Activated naive CD4-positive, alpha-beta T cell treated with anti-CD3 and anti-CD28 coated beads, Interleukin-2, amount 50 U/mL, for 24 hours (primary cell): Measurements from ENCODE around the gene MRTFA.
A peak's percentile ranks its signal among the peaks of the same experiment; 100 is the strongest.
"Not testable (repeated sequence)": the region's sequence is repeated elsewhere in the genome, so short reads cannot be mapped to it uniquely, and the experiment has no call there.

ENCODE experiments used
- H3K27ac Mint-ChIP-seq: one replicate; pipeline ENCODE4 v1.8.0; 2021; ENCODE audit warnings: mild to moderate bottlenecking, mixed read lengths
- H3K27me3 Mint-ChIP-seq: one replicate; pipeline ENCODE4 v1.8.0; 2021; ENCODE audit warnings: mixed read lengths
- H3K36me3 Mint-ChIP-seq: one replicate; pipeline ENCODE4 v1.8.0; 2021; ENCODE audit warnings: mixed read lengths
- H3K4me1 Mint-ChIP-seq: one replicate; pipeline ENCODE4 v1.8.0; 2021; ENCODE audit warnings: mixed read lengths
- H3K4me3 Mint-ChIP-seq: one replicate; pipeline ENCODE4 v1.8.0; 2021; ENCODE audit warnings: mild to moderate bottlenecking, mixed read lengths
- H3K9me3 Mint-ChIP-seq: one replicate; pipeline ENCODE4 v1.8.0; 2021; ENCODE audit warnings: mixed read lengths

Gene MRTFA

GRCh38 chr22:40519948-40520331, 116.6 kb downstream of the MRTFA start:
- Mint-ChIP-seq H3K4me3 (peak overlapping the region; percentile 16), H3K4me1 (peaks cover 50% of the 10 kb centered on the region), H3K27me3 (no peaks in the 10 kb centered on the region), H3K36me3 (peaks cover 6% of the 10 kb centered on the region), H3K9me3 (no peaks in the 10 kb centered on the region), H3K27ac (peak overlapping the region; percentile 41)

GRCh38 chr22:40519284-40519947, 117.1 kb downstream of the MRTFA start:
- no peaks in the 10 kb centered on the region for H3K9me3 Mint-ChIP-seq
- H3K27ac Mint-ChIP-seq, result peak overlapping the region; percentile 94
- peak overlapping the region; percentile 83 for H3K4me3 Mint-ChIP-seq
- peaks cover 6% of the 10 kb centered on the region for H3K36me3 Mint-ChIP-seq
- H3K27me3 Mint-ChIP-seq, result no peaks in the 10 kb centered on the region
- peaks cover 48% of the 10 kb centered on the region for H3K4me1 Mint-ChIP-seq

- Mint-ChIP-seq H3K27me3 (no peaks in the 10 kb centered on the region), H3K4me3 (peak overlapping the region; percentile 83), H3K4me1 (peaks cover 43% of the 10 kb centered on the region), H3K9me3 (no peaks in the 10 kb centered on the region), H3K27ac (peak overlapping the region; percentile 94), H3K36me3 (peaks cover 6% of the 10 kb centered on the region)
Measured at GRCh38 chr22:40518840-40519239, 117.7 kb downstream of the MRTFA start.

- peaks cover 6% of the 10 kb centered on the region for H3K36me3 Mint-ChIP-seq
- peak overlapping the region; percentile 19 for H3K4me3 Mint-ChIP-seq
- H3K27ac Mint-ChIP-seq, result peak overlapping the region; percentile 68
- no peaks in the 10 kb centered on the region for H3K27me3 Mint-ChIP-seq
- H3K4me1 Mint-ChIP-seq, result peaks cover 40% of the 10 kb centered on the region
- H3K9me3 Mint-ChIP-seq, result no peaks in the 10 kb centered on the region
Measured at GRCh38 chr22:40517631-40518030, 118.9 kb downstream of the MRTFA start.

GRCh38 chr22:40516416-40516815, 120.1 kb downstream of the MRTFA start:
- H3K36me3 Mint-ChIP-seq, result peaks cover 6% of the 10 kb centered on the region
- no peaks in the 10 kb centered on the region for H3K27me3 Mint-ChIP-seq
- H3K4me3 Mint-ChIP-seq, result no peak overlapping the region
- H3K9me3 Mint-ChIP-seq, result no peaks in the 10 kb centered on the region
- H3K4me1 Mint-ChIP-seq, result peaks cover 38% of the 10 kb centered on the region
- H3K27ac Mint-ChIP-seq, result no peak overlapping the region

GRCh38 chr22:40512426-40513136, 123.9 kb downstream of the MRTFA start:
- Mint-ChIP-seq H3K4me3 (no peak overlapping the region), H3K27me3 (no peaks in the 10 kb centered on the region), H3K9me3 (no peaks in the 10 kb centered on the region), H3K36me3 (peaks cover 6% of the 10 kb centered on the region), H3K27ac (peak overlapping the region; percentile 51), H3K4me1 (peaks cover 38% of the 10 kb centered on the region)

- Mint-ChIP-seq H3K27me3 (no peaks in the 10 kb centered on the region), H3K4me1 (peaks cover 31% of the 10 kb centered on the region), H3K27ac (no peak overlapping the region), H3K9me3 (no peaks in the 10 kb centered on the region), H3K4me3 (no peak overlapping the region), H3K36me3 (peaks cover 2% of the 10 kb centered on the region)
Measured at GRCh38 chr22:40511604-40512003, 124.9 kb downstream of the MRTFA start.

- Mint-ChIP-seq H3K9me3 (no peaks in the 10 kb centered on the region), H3K27me3 (no peaks in the 10 kb centered on the region), H3K4me3 (no peak overlapping the region), H3K27ac (no peak overlapping the region), H3K4me1 (peaks cover 35% of the 10 kb centered on the region), H3K36me3 (peaks cover 2% of the 10 kb centered on the region)
Measured at GRCh38 chr22:40510631-40511364, 125.7 kb downstream of the MRTFA start.

GRCh38 chr22:40509401-40510134, 127.0 kb downstream of the MRTFA start:
- no peaks in the 10 kb centered on the region for H3K9me3 Mint-ChIP-seq
- peaks cover 43% of the 10 kb centered on the region for H3K4me1 Mint-ChIP-seq
- no peak overlapping the region for H3K4me3 Mint-ChIP-seq
- peaks cover 2% of the 10 kb centered on the region for H3K36me3 Mint-ChIP-seq
- no peak overlapping the region for H3K27ac Mint-ChIP-seq
- no peaks in the 10 kb centered on the region for H3K27me3 Mint-ChIP-seq

- H3K9me3 Mint-ChIP-seq, H3K27me3 Mint-ChIP-seq, H3K27ac Mint-ChIP-seq, H3K4me3 Mint-ChIP-seq, H3K36me3 Mint-ChIP-seq: not testable (repeated sequence)
- H3K4me1 Mint-ChIP-seq, result peaks cover 51% of the 10 kb centered on the region
Measured at GRCh38 chr22:40508046-40508445, 128.5 kb downstream of the MRTFA start.

GRCh38 chr22:40507491-40507890, 129.0 kb downstream of the MRTFA start:
- H3K4me3 Mint-ChIP-seq, result no peak overlapping the region
- H3K27ac Mint-ChIP-seq, result no peak overlapping the region
- no peaks in the 10 kb centered on the region for H3K9me3 Mint-ChIP-seq
- H3K4me1 Mint-ChIP-seq, result peaks cover 56% of the 10 kb centered on the region
- no peaks in the 10 kb centered on the region for H3K27me3 Mint-ChIP-seq
- peaks cover 5% of the 10 kb centered on the region for H3K36me3 Mint-ChIP-seq

- peaks cover 5% of the 10 kb centered on the region for H3K36me3 Mint-ChIP-seq
- no peaks in the 10 kb centered on the region for H3K27me3 Mint-ChIP-seq
- H3K4me1 Mint-ChIP-seq, result peaks cover 50% of the 10 kb centered on the region
- H3K9me3 Mint-ChIP-seq, result no peaks in the 10 kb centered on the region
- no peak overlapping the region for H3K4me3 Mint-ChIP-seq
- H3K27ac Mint-ChIP-seq, result no peak overlapping the region
Measured at GRCh38 chr22:40506762-40507161, 129.8 kb downstream of the MRTFA start.

- no peaks in the 10 kb centered on the region for H3K27me3 Mint-ChIP-seq
- no peak overlapping the region for H3K27ac Mint-ChIP-seq
- peaks cover 37% of the 10 kb centered on the region for H3K4me1 Mint-ChIP-seq
- no peak overlapping the region for H3K4me3 Mint-ChIP-seq
- H3K36me3 Mint-ChIP-seq, result peaks cover 2% of the 10 kb centered on the region
- H3K9me3 Mint-ChIP-seq, result no peaks in the 10 kb centered on the region
Measured at GRCh38 chr22:40504285-40505249, 132.0 kb downstream of the MRTFA start.

GRCh38 chr22:40502919-40503318, 133.6 kb downstream of the MRTFA start:
- no peaks in the 10 kb centered on the region for H3K27me3 Mint-ChIP-seq
- peak overlapping the region; percentile 56 for H3K27ac Mint-ChIP-seq
- H3K4me1 Mint-ChIP-seq, result peaks cover 40% of the 10 kb centered on the region
- no peaks in the 10 kb centered on the region for H3K9me3 Mint-ChIP-seq
- H3K36me3 Mint-ChIP-seq, result peaks cover 2% of the 10 kb centered on the region
- no peak overlapping the region for H3K4me3 Mint-ChIP-seq

GRCh38 chr22:40500465-40500786, 136.1 kb downstream of the MRTFA start:
- H3K4me1 Mint-ChIP-seq, result peaks cover 50% of the 10 kb centered on the region
- not testable (repeated sequence) for H3K27ac Mint-ChIP-seq, H3K4me3 Mint-ChIP-seq, H3K9me3 Mint-ChIP-seq, H3K36me3 Mint-ChIP-seq, H3K27me3 Mint-ChIP-seq
